Psoas muscle (tissue), 8 donors: Measurements from ENCODE around the gene CXorf38. TPM values are rescaled to one million over a fixed set of nuclear protein-coding genes. Genes with fewer than 3 reads are reported as not detected.

Source experiments
- ATAC-seq, 4 donors: fragments of 200-7000 bp; cut with Tn5 transposase; one replicate each; pipeline ENCODE4 v1.9.1; 2020; ENCODE audit warnings: moderate library complexity in 3 of 4, mild to moderate bottlenecking in 2 of 4
- DNase-seq, 2 donors: peaks; one replicate each; pipeline ENCODE4 v3.0.0-alpha.2; 2020
- H3K27ac ChIP-seq: fragments of 200-600 bp; one replicate; pipeline ENCODE4 v1.8.0; 2022
- H3K27me3 ChIP-seq, 3 donors: fragments of 200-600 bp in 1 of 3; one replicate each; pipeline versions ENCODE4 v1.6.1 to v1.8.0; 2013 to 2022; ENCODE audit warnings: low read length in 2 of 3, mild to moderate bottlenecking in 2 of 3, moderate library complexity in 1 of 3; ENCODE audit not compliant: insufficient read depth in 3 of 3
- H3K36me3 ChIP-seq, 2 donors: fragments of 200-600 bp in 1 of 2; one replicate each; pipeline versions ENCODE4 v1.6.1 to v1.8.0; 2013 to 2022; ENCODE audit warnings: low read depth in 1 of 2, mild to moderate bottlenecking in 1 of 2, moderate library complexity in 1 of 2; ENCODE audit not compliant: insufficient read depth in 1 of 2
- H3K4me1 ChIP-seq: fragments of 200-600 bp; one replicate; pipeline ENCODE4 v1.8.0; 2022
- H3K4me3 ChIP-seq: fragments of 200-600 bp; one replicate; pipeline ENCODE4 v1.8.0; 2022; ENCODE audit warnings: mild to moderate bottlenecking
- H3K9me3 ChIP-seq: fragments of 200-600 bp; one replicate; pipeline ENCODE4 v1.8.0; 2022
- CTCF ChIP-seq: fragments of 200-600 bp; IDR thresholded peaks from one replicate; pipeline ENCODE4 v1.8.0; 2022; ENCODE audit warnings: antibody characterized with exemption
- WGBS, 3 donors: extraction: QIAGEN DNeasy Blood & Tissue Kit; methylation state at CpG; one replicate each; pipeline versions ENCODE4 v1.1.6 to v1.1.7; 2013; 5-methylcytosine and 5-hydroxymethylcytosine counted together
- intact Hi-C, 2 donors: fragments of 100-400 bp; cut with DNase I; formaldehyde crosslinking; loops; one replicate each; pipeline versions ENCODE4 v1.11.0 to v1.14.2; 2022
- polyA plus RNA-seq, 3 donors: library from polyadenylated mRNA; stranded (reverse); fragments of 200-250 nt; gene quantifications; one replicate each; pipeline ENCODE4 v1.2.3, GENCODE V29; 2013
- total RNA-seq, 4 donors: library from RNA; stranded (reverse); fragmentation: NEBNext Ultra II Directional in 2 of 4; extraction: Animal tissue kit (Norgen Biotek cat#: 25700) in 2 of 4; gene quantifications; one replicate each; pipeline versions ENCODE4 v1.2.1 to v1.2.4, GENCODE V29; 2021 to 2023
- donor health status: healthy with polysubstance abuse.
- donor health status: DM: no; HTN: no; CAD: no; lungs with moderate emphysema.
- donor health status: Bipolar disorder and iron deficiency.
- donor health status: healthy.
- donor health status: DM: yes; HTN: yes; CAD: no.
- donor health status: DM: no; HTN: no; CAD: no.
- donor health status: DM: no; HTN: no; CAD: no.
- donor health status: DM: yes; HTN: yes; CAD: no.

The CXorf38 gene
- total and polyA plus RNA-seq, 7 donors = 2.1 to 3.9 (median 3.1) TPM

GRCh38 chrX:40579900-40580536, 67.3 kb downstream of the CXorf38 start:
- WGBS, 3 donors = 9 to 29% (median 13%) methylated on average over 12 of the region's 12 CpGs

GRCh38 chrX:40579141-40579540, 68.2 kb downstream of the CXorf38 start:
- H3K27me3 ChIP-seq = peaks cover 0 to 44% (median 0%) of the 10 kb centered on the region in 3 donors
- no peak for TF ChIP-seq CTCF

More at GRCh38 chrX:40579900-40580536, 67.3 kb downstream of the CXorf38 start:
- Histone ChIP-seq H3K27ac (peak overlapping the region; percentile 97), H3K9me3 (no peaks in the 10 kb centered on the region), H3K27me3 (peaks cover 0 to 46% (median 0%) of the 10 kb centered on the region in 3 donors), H3K4me3 (peak overlapping the region; percentile 84), H3K36me3 (no peaks in the 10 kb centered on the region), H3K4me1 (peaks cover 12% of the 10 kb centered on the region)
- no peak for TF ChIP-seq CTCF
- DNase-seq (no peak), ATAC-seq (peak; percentile 53 to 75 (median 58))
- intact Hi-C loops = no loop called here

GRCh38 chrX:40578039-40578695, 69.2 kb downstream of the CXorf38 start:
- intact Hi-C loops = no loop called here
- Histone ChIP-seq H3K36me3 (no peaks in the 10 kb centered on the region), H3K27me3 (peaks cover 0 to 36% (median 0%) of the 10 kb centered on the region in 3 donors), H3K4me1 (peaks cover 11% of the 10 kb centered on the region), H3K4me3 (no peak overlapping the region), H3K9me3 (no peaks in the 10 kb centered on the region), H3K27ac (no peak overlapping the region)
- ATAC-seq = no peak
- no peak for TF ChIP-seq CTCF
- no peak for DNase-seq
- 77 to 86% (median 77%) methylated on average over 7 of the region's 7 CpGs for WGBS, 3 donors

More at GRCh38 chrX:40579141-40579540, 68.2 kb downstream of the CXorf38 start:
- ATAC-seq (no peak), DNase-seq (no peak)
- Histone ChIP-seq H3K4me1 (peaks cover 11% of the 10 kb centered on the region), H3K4me3 (no peak overlapping the region), H3K9me3 (no peaks in the 10 kb centered on the region), H3K27ac (no peak overlapping the region), H3K36me3 (no peaks in the 10 kb centered on the region)
- 57 to 72% (median 60%) methylated on average over 3 of the region's 3 CpGs for WGBS, 3 donors
- intact Hi-C loops = no loop called here

Other genes starting within 250 kb of the CXorf38 start
- gene ATP6AP2, start 66.6 kb downstream of the CXorf38 start, total RNA-seq = 10 to 100 TPM; 22.6 to 25.8 (median 24.4) TPM
- 10 to 100 TPM; 17.5 to 29.2 (median 27.5) TPM for gene ATP6AP2, start 66.6 kb downstream of the CXorf38 start, polyA plus RNA-seq
- not detected for gene MPC1L, start 24.1 kb downstream of the CXorf38 start, total RNA-seq
- not detected for gene MPC1L, start 24.1 kb downstream of the CXorf38 start, polyA plus RNA-seq
- gene MED14, start 88.0 kb upstream of the CXorf38 start, total RNA-seq = 10 to 100 TPM; 46.6 to 63.2 (median 55.9) TPM
- 10 to 100 TPM; 10.7 to 23.9 (median 14.3) TPM for gene MED14, start 88.0 kb upstream of the CXorf38 start, polyA plus RNA-seq